GM12878 (cell line): ENCODE measurements around the gene SRCAP. TPM values are rescaled to one million over a fixed set of nuclear protein-coding genes. Genes with fewer than 3 reads are reported as not detected.

ENCODE experiments used
- ATAC-seq: fragments of 200-7000 bp; cut with Tn5 transposase; 3 replicates; pipeline ENCODE4 v1.9.1; 2020; ENCODE audit warnings: mild to moderate bottlenecking, moderate library complexity
- BruUV-seq: library from RNA; stranded (reverse); fragments of 400-500 nt; replicated peaks from 2 replicates; lab custom pipeline; 2021; lab: Mats Ljungman, UMichigan
- CTCF ChIA-PET: fragments of 300-600 bp; sonication (Branson Sonifier 250); formaldehyde crosslinking; extraction: SDS; loops from one replicate; lab custom pipeline; 2021; ENCODE audit warnings: inconsistent platforms; lab: Yijun Ruan, JAX
- POLR2A ChIA-PET: fragments of 350-600 bp; formaldehyde crosslinking; extraction: SDS; loops from one replicate; lab custom pipeline; 2021; ENCODE audit warnings: inconsistent platforms; lab: Charles Lee
- RAD21 ChIA-PET: fragments of 300-600 bp; sonication (Branson Sonifier 250); formaldehyde crosslinking; loops from one replicate; lab custom pipeline; 2023; ENCODE audit warnings: antibody characterized with exemption; ENCODE audit not compliant: unreplicated experiment; lab: Charles Lee
- SMC1A ChIA-PET: fragments of 300-600 bp; sonication (Branson Sonifier 250); formaldehyde crosslinking; loops from one replicate; lab custom pipeline; 2023; ENCODE audit not compliant: unreplicated experiment, uncharacterized antibody; lab: Charles Lee
- DNase-seq: peaks from one replicate; pipeline ENCODE4 v3.0.0-alpha.2; 2011; ENCODE audit warnings: low read depth, low spot score
- FAIRE-seq: peaks from 3 replicates; lab custom pipeline; 2011; peaks lifted over from hg19 to GRCh38; lab: Jason Lieb, UNC
- H2AFZ ChIP-seq: 2 replicates; pipeline ENCODE4 v1.6.0; 2011; ENCODE audit warnings: low read depth, low read length, control low read depth; ENCODE audit not compliant: control insufficient read depth
- H3K27ac ChIP-seq: 2 replicates; pipeline ENCODE4 v1.5.1; 2011; ENCODE audit warnings: control low read depth; ENCODE audit not compliant: control insufficient read depth, insufficient read depth
- H3K27me3 ChIP-seq, 2 experiments: replicated peaks in 1 of 2; 2 replicates each; pipeline versions ENCODE4 v1.6.0 to v1.6.1; 2011; ENCODE audit warnings: low read length in 1 of 2; ENCODE audit not compliant: control insufficient read depth in 2 of 2, insufficient read depth in 2 of 2
- H3K36me3 ChIP-seq, 2 experiments: 2 replicates each; pipeline ENCODE4 v1.5.1; 2011; ENCODE audit warnings: low read length in 1 of 2; ENCODE audit not compliant: control insufficient read depth in 2 of 2, insufficient read depth in 2 of 2
- H3K4me1 ChIP-seq: 2 replicates; pipeline ENCODE4 v1.6.1; 2011; ENCODE audit warnings: mild to moderate bottlenecking, low read length, moderate library complexity, mixed read lengths; ENCODE audit not compliant: control insufficient read depth, insufficient read depth
- H3K4me2 ChIP-seq: 2 replicates; pipeline ENCODE4 v1.6.0; 2011; ENCODE audit warnings: control low read depth; ENCODE audit not compliant: control insufficient read depth, insufficient read depth
- H3K4me3 ChIP-seq: fragments of 200-600 bp; sonication (generic); 2 replicates; pipeline ENCODE4 v1.5.1; 2016
- H3K79me2 ChIP-seq: 2 replicates; pipeline ENCODE4 v1.6.0; 2011; ENCODE audit warnings: low read length; ENCODE audit not compliant: control insufficient read depth, insufficient read depth
- H3K9ac ChIP-seq: 2 replicates; pipeline ENCODE4 v1.8.0; 2011; ENCODE audit warnings: low read length, control low read depth, mixed read lengths; ENCODE audit not compliant: control insufficient read depth, insufficient read depth
- H3K9me3 ChIP-seq: replicated peaks from 3 replicates; pipeline ENCODE4 v1.5.1; 2011; ENCODE audit warnings: mild to moderate bottlenecking, low read length; ENCODE audit not compliant: control insufficient read depth, insufficient read depth
- H4K20me1 ChIP-seq: 2 replicates; pipeline ENCODE4 v1.6.0; 2011; ENCODE audit not compliant: control insufficient read depth, insufficient read depth
- ATF7 ChIP-seq: fragments of 450-650 bp; IDR thresholded peaks from 2 replicates; pipeline ENCODE4 v1.6.1; 2016; ENCODE audit warnings: low read depth, mild to moderate bottlenecking
- BMI1 ChIP-seq: fragments of 450-650 bp; IDR thresholded peaks from 2 replicates; pipeline ENCODE4 v1.6.1; 2016; ENCODE audit warnings: mild to moderate bottlenecking, moderate library complexity, borderline replicate concordance
- EED ChIP-seq: sonication (generic); IDR thresholded peaks from 2 replicates; pipeline ENCODE4 v1.6.1; 2016; ENCODE audit warnings: antibody characterized with exemption, low read depth
- GABPA ChIP-seq: IDR thresholded peaks from 2 replicates; pipeline ENCODE4 v1.6.1; 2014; ENCODE audit warnings: antibody characterized with exemption, low read depth, mild to moderate bottlenecking, inconsistent platforms
- HCFC1 ChIP-seq: fragments of 150-350 bp; IDR thresholded peaks from 2 replicates; pipeline ENCODE4 v1.6.1; 2014; ENCODE audit warnings: low read length
- NFYA ChIP-seq: IDR thresholded peaks from 2 replicates; pipeline ENCODE4 v1.6.1; 2011; ENCODE audit warnings: low read depth, mild to moderate bottlenecking, low read length, improper control_type of control experiment, borderline replicate concordance
- PAX5 ChIP-seq: IDR thresholded peaks from 2 replicates; pipeline ENCODE4 v1.6.1; 2011; ENCODE audit warnings: low read depth, low read length, borderline replicate concordance
- POLR2A ChIP-seq: IDR thresholded peaks from 2 replicates; pipeline ENCODE4 v1.6.1; 2011; ENCODE audit warnings: low read depth, mild to moderate bottlenecking, low read length
- TAF1 ChIP-seq: IDR thresholded peaks from 2 replicates; pipeline ENCODE4 v1.6.1; 2011; ENCODE audit warnings: mild to moderate bottlenecking, low read depth, low read length, borderline replicate concordance
- WRNIP1 ChIP-seq: IDR thresholded peaks from 2 replicates; pipeline ENCODE4 v1.6.1; 2011; ENCODE audit warnings: low read depth, low read length, improper control_type of control experiment, borderline replicate concordance
- ZNF217 ChIP-seq: fragments of 450-650 bp; IDR thresholded peaks from 2 replicates; pipeline ENCODE4 v1.6.1; 2017; ENCODE audit warnings: antibody characterized with exemption, mild to moderate bottlenecking
- ZNF274 ChIP-seq: IDR thresholded peaks from one replicate; pipeline ENCODE4 v1.8.0; 2011; ENCODE audit not compliant: insufficient read length, insufficient read depth
- WGBS: methylation state at CpG from one replicate; pipeline ENCODE4 v1.1.6; 2016; ENCODE audit warnings: low lambda C conversion rate; ENCODE audit not compliant: insufficient replicate concordance, insufficient coverage; ENCODE audit errors: missing lambda C conversion rate; 5-methylcytosine and 5-hydroxymethylcytosine counted together
- in situ Hi-C: fragments of 300-500 bp; cut with MboI; formaldehyde crosslinking; loops from 9 replicates; pipeline ENCODE4 v1.14.3; 2018; ENCODE audit warnings: mixed read lengths
- intact Hi-C: fragments of 100-400 bp; cut with micrococcal nuclease; formaldehyde crosslinking; loops from one replicate; pipeline ENCODE4 v1.14.2; 2022; ENCODE audit not compliant: unreplicated experiment
- polyA plus RNA-seq, 11 experiments: library from polyadenylated mRNA; depleted of rRNA in 4 of 11; unstranded in 6 of 11; stranded (reverse) in 5 of 11; fragments of >200 nt; fragmentation: Nextera tagmentation in 4 of 11; fragmentation: Illumina TruSeq in 1 of 11; extraction: Ambion mirVana in 4 of 11; extraction: Trizol in 1 of 11; gene quantifications; 1 replicate in 1 of 11; 2 replicates in 10 of 11; pipeline versions ENCODE4 v1.2.1 to v1.2.3, GENCODE V29; 2011 to 2016; ENCODE audit warnings: inconsistent platforms in 2 of 11, missing spikeins in 2 of 11, low read depth in 1 of 11
- total RNA-seq, 4 experiments: library from RNA; depleted of rRNA in 3 of 4; stranded (reverse); fragments of >200 nt in 3 of 4; fragmentation: Illumina TruSeq in 1 of 4; extraction: Trizol in 1 of 4; gene quantifications; 2 replicates each; pipeline versions ENCODE4 v1.2.1 to v1.2.3, GENCODE V29; 2013 to 2021
- TF ChIP-seq, protein P1 (sequence below): fragments of 450-650 bp; IDR thresholded peaks from 2 replicates; pipeline ENCODE4 v1.6.1; 2016; ENCODE audit warnings: mild to moderate bottlenecking
- TF ChIP-seq, protein P2 (sequence below): IDR thresholded peaks from 2 replicates; pipeline ENCODE4 v1.6.1; 2012; ENCODE audit warnings: low read depth, low read length, improper control_type of control experiment
- TF ChIP-seq, protein P3 (sequence below): fragments of 450-650 bp; IDR thresholded peaks from 2 replicates; pipeline ENCODE4 v1.6.1; 2017; ENCODE audit warnings: mild to moderate bottlenecking, moderate library complexity

The SRCAP gene
- total and polyA plus RNA-seq, 10 of the 15 experiments (the other 5 are each of a cell fraction or from before 2014, with no cell fraction given), result 0.24 to 58.4 (median 11.6) TPM

DNA sequence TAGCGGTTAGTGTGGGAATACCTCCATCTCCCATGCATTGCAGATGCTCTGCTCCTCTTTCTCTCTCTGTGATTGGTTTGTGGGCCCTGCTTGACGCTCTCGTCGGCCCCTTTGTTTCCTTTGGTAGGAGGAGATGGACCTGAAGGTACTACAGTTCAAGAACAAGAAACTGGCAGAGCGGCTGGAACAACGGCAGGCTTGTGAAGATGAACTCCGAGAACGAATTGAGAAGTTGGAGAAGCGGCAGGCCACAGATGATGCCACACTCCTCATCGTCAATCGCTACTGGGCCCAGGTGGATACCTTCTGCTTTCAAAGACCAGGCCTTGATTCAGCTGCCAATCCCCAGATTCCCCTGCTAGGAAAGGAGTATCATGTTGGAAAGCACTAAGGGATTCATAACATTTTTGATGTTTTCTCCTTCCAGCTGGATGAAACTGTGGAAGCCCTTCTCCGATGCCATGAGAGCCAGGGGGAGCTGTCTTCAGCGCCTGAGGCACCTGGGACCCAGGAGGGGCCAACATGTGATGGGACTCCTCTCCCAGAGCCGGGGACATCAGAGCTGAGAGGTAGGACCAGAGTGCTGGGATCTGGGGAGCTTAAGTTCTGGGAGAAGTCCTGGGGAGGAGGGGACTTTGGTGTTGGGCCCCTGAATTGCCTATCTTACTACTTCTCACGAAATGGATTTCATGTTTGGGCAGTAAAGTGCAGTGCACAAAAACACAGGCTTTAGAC, 64.2 kb downstream of the SRCAP start:
- Histone ChIP-seq H4K20me1 (no peaks in the 10 kb centered on the region), H2AFZ (no peak overlapping the region), H3K79me2 (peaks cover 15% of the 10 kb centered on the region), H3K27ac (peak overlapping the region; percentile 74; the same call in 1 of the 2 replicates), H3K36me3 (peaks cover 22 to 27% of the 10 kb centered on the region in 2 experiments; a peak in 3 of 4 replicates), H3K9ac (peak overlapping the region; percentile 84), H3K4me2 (peak overlapping the region; percentile 95), H3K27me3 (no peaks in the 10 kb centered on the region), H3K4me3 (peak overlapping the region; percentile 83), H3K9me3 (no peaks in the 10 kb centered on the region), H3K4me1 (peaks cover 9% of the 10 kb centered on the region)
- DNase-seq (no peak), FAIRE-seq (no peak), ATAC-seq (no peak)
- intact Hi-C loops, result loop anchor here (5.0 kb wide), 2 partner anchors 106 to 159 kb away; partner anchors contain the start of genes FBRS and FBXL19
- no peak for TF ChIP-seq HCFC1
- TF ChIP-seq WRNIP1, result no peak
- TF ChIP-seq, protein P1, sequence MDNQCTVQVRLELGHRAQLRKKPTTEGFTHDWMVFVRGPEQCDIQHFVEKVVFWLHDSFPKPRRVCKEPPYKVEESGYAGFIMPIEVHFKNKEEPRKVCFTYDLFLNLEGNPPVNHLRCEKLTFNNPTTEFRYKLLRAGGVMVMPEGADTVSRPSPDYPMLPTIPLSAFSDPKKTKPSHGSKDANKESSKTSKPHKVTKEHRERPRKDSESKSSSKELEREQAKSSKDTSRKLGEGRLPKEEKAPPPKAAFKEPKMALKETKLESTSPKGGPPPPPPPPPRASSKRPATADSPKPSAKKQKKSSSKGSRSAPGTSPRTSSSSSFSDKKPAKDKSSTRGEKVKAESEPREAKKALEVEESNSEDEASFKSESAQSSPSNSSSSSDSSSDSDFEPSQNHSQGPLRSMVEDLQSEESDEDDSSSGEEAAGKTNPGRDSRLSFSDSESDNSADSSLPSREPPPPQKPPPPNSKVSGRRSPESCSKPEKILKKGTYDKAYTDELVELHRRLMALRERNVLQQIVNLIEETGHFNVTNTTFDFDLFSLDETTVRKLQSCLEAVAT, result no peak
- no peak for TF ChIP-seq ZNF274
- TF ChIP-seq EED, result no peak
- TF ChIP-seq TAF1, result no peak
- TF ChIP-seq PAX5, result no peak
- TF ChIP-seq GABPA, result no peak
- TF ChIP-seq ATF7, result no peak
- no peak for TF ChIP-seq ZNF217
- TF ChIP-seq NFYA, result no peak
- TF ChIP-seq POLR2A, result no peak
- no peak for TF ChIP-seq BMI1
- TF ChIP-seq, protein P2, sequence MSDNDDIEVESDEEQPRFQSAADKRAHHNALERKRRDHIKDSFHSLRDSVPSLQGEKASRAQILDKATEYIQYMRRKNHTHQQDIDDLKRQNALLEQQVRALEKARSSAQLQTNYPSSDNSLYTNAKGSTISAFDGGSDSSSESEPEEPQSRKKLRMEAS, result no peak
- TF ChIP-seq, protein P3, sequence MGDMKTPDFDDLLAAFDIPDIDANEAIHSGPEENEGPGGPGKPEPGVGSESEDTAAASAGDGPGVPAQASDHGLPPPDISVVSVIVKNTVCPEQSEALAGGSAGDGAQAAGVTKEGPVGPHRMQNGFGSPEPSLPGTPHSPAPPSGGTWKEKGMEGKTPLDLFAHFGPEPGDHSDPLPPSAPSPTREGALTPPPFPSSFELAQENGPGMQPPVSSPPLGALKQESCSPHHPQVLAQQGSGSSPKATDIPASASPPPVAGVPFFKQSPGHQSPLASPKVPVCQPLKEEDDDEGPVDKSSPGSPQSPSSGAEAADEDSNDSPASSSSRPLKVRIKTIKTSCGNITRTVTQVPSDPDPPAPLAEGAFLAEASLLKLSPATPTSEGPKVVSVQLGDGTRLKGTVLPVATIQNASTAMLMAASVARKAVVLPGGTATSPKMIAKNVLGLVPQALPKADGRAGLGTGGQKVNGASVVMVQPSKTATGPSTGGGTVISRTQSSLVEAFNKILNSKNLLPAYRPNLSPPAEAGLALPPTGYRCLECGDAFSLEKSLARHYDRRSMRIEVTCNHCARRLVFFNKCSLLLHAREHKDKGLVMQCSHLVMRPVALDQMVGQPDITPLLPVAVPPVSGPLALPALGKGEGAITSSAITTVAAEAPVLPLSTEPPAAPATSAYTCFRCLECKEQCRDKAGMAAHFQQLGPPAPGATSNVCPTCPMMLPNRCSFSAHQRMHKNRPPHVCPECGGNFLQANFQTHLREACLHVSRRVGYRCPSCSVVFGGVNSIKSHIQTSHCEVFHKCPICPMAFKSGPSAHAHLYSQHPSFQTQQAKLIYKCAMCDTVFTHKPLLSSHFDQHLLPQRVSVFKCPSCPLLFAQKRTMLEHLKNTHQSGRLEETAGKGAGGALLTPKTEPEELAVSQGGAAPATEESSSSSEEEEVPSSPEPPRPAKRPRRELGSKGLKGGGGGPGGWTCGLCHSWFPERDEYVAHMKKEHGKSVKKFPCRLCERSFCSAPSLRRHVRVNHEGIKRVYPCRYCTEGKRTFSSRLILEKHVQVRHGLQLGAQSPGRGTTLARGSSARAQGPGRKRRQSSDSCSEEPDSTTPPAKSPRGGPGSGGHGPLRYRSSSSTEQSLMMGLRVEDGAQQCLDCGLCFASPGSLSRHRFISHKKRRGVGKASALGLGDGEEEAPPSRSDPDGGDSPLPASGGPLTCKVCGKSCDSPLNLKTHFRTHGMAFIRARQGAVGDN, result no peak
- no TSS peak for BruUV-seq
- ChIA-PET RAD21 (interaction anchor here (0.7 kb wide), 1 partner anchor 260 kb away, joined by 3 read pairs; no protein-coding TSS in a partner anchor), SMC1A (no interaction called here), CTCF (interaction anchor here (0.8 to 1.1 kb wide), 2 partner anchors 9 to 52 kb away, joined by 4 read pairs; no protein-coding TSS in a partner anchor), POLR2A (interaction anchor here (0.6 to 1.0 kb wide), 6 partner anchors 12 to 329 kb away, joined by 3 to 4 read pairs (median 4); partner anchors contain the start of genes FBXL19 and PHKG2)
- in situ Hi-C loops, result loop anchor here (25.0 kb wide), 1 partner anchor 1124 kb away; no protein-coding TSS in a partner anchor
- 82% methylated on average over 15 of the region's 15 CpGs for WGBS
